Mononuclear cell (primary cell): ENCODE measurements around the gene ATP5MK. TPM values are rescaled to one million over a fixed set of nuclear protein-coding genes. Genes with fewer than 3 reads are reported as not detected.
A peak's percentile ranks its signal among the peaks of the same experiment; 100 is the strongest.

Experiments used
- H3K27me3 ChIP-seq: 2 replicates; pipeline ENCODE4 v1.6.0; 2011; ENCODE audit warnings: low read length, control low read depth; ENCODE audit not compliant: insufficient read depth
- H3K4me1 ChIP-seq: 2 replicates; pipeline ENCODE4 v1.5.1; 2011; ENCODE audit warnings: mild to moderate bottlenecking, low read length, control low read depth; ENCODE audit not compliant: insufficient read depth
- H3K4me3 ChIP-seq: 2 replicates; pipeline ENCODE4 v1.5.1; 2011; ENCODE audit warnings: mild to moderate bottlenecking, low read length, moderate library complexity
- H3K9me3 ChIP-seq: 2 replicates; pipeline ENCODE4 v1.5.1; 2011; ENCODE audit warnings: low read depth, mild to moderate bottlenecking, control low read depth, low read length
- total RNA-seq: library from RNA; depleted of rRNA; stranded (reverse); fragments of >200 nt; gene quantifications from one replicate; pipeline ENCODE4 v1.2.3, GENCODE V29; 2012

The ATP5MK gene, protein sequence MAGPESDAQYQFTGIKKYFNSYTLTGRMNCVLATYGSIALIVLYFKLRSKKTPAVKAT
- total RNA-seq = 85.0 TPM

DNA sequence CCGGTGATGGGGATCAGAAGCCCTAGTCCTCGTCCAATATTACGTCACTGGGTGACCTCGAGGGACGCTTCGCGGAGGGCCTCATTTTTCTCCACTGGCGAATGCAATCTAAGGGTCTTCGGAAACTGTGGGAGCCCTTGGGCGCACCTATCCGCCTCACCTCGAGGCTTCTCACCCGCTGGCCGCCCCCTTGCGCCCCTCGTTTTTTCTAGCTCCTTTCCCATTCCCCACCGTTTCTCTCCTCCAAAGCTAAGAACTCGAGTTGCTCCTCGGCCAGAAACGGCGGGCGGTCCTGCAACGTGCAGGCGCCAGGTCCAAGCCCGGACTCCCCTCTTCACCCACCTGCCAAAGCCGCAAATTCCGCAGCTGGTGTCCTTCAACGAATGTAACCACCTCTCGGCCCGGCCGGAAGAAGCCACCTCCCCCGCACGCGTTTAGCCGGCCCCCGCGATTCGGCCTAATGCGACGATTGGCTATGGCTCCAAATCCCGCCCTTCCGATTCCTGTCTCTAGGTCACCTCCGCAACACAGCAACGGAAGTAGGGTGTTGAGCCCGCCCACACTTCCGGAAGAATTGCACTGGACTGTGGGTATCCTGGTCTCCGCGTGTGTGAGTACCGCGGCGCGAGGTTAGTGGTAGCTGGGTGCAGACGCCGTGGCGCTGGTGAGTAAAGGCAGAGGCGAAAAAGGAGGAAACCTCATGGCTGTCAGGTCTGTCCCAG, at the start of gene ATP5MK, which contains the start of gene PDCD11:
Gene ATP5MK, minus strand, starts transcription at position 409 of the 722 bp plus-strand sequence. CDS start 4,018 bp downstream, outside the sequence.
Gene PDCD11, plus strand, starts transcription at position 560 of the 722 bp plus-strand sequence. CDS start 1,801 bp downstream, outside the sequence.
- no peaks in the 10 kb centered on the region for H3K9me3 ChIP-seq
- H3K4me3 ChIP-seq = peak within 1 kb of the TSS; percentile 87
- H3K4me1 ChIP-seq = peaks cover 44% of the 10 kb centered on the region
- H3K27me3 ChIP-seq = no peaks in the 10 kb centered on the region

DNA sequence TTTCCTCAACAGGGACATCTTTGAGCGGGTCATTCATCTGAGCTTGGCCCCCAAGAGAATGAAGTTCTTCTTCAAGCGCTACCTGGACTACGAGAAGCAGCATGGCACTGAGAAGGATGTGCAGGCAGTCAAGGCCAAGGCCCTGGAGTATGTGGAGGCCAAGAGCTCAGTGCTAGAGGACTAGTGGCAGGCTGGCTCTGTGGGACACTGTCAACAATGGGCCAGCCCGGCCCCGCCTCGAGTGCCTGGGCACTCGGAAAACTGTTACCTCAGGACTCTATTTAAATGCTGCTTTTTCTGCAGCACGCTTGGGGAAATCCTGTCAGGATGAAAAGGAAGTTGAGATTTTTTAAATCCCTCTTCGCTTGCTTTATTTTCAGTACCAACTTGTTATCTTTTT, 49.1 kb upstream of the ATP5MK start:
- H3K4me3 ChIP-seq = no peak overlapping the region

DNA sequence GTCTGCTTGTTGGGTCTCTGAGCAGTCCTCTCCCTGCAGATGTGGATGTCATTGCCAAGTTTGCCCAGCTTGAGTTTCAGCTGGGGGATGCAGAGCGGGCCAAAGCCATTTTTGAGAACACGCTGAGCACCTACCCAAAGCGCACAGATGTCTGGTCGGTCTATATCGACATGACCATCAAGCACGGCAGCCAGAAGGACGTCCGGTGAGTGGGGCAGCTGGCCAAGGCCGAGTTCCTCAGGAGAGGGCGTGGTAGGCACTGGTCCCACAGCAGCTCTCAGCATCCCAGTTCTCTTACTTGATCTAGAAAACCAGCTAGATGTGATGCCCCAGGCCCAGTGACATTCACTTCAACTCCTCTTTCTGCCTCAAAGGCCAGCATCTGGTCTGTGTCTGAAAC, 48.2 kb upstream of the ATP5MK start:
- Histone ChIP-seq H3K27me3 (no peaks in the 10 kb centered on the region), H3K4me3 (no peak overlapping the region), H3K4me1 (peaks cover 22% of the 10 kb centered on the region), H3K9me3 (no peaks in the 10 kb centered on the region)

More for the DNA sequence above, 49.1 kb upstream of the ATP5MK start:
- Histone ChIP-seq H3K9me3 (no peaks in the 10 kb centered on the region), H3K4me1 (peaks cover 31% of the 10 kb centered on the region), H3K27me3 (no peaks in the 10 kb centered on the region)

DNA sequence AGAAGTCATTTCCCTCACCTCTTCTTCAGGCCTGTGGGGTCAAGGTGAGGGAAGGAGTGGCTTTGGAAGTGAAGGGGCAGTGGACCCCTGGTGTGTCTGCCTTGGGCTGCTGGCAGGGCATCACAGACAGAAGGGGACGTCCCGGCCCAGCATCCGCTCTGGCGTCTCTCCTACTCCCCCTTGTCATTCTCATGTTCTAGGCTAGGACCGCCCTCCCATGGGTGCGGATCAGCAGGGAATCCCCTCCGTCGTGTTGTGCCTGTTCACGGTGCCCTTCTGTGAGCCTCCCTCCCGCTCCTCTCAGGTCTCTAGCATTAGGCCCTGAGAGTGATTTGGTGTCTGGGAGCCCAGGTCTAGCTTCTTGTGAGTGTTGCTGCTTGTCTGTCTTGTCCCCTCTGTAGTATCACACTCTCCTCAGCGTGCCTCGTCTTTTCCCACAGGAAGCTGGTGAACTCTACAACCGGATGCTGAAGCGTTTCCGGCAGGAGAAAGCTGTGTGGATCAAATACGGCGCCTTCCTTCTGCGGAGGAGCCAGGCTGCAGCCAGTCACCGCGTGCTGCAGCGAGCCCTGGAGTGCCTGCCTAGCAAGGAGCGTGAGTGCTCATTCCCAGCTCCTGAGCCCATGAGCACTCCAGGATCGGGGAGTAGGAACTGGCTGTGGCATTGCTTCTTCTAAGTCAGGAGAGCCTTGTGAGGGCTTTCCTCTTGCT, 47.4 kb upstream of the ATP5MK start:
- no peak overlapping the region for H3K4me3 ChIP-seq
- no peaks in the 10 kb centered on the region for H3K27me3 ChIP-seq
- no peaks in the 10 kb centered on the region for H3K9me3 ChIP-seq
- H3K4me1 ChIP-seq = peaks cover 13% of the 10 kb centered on the region

DNA sequence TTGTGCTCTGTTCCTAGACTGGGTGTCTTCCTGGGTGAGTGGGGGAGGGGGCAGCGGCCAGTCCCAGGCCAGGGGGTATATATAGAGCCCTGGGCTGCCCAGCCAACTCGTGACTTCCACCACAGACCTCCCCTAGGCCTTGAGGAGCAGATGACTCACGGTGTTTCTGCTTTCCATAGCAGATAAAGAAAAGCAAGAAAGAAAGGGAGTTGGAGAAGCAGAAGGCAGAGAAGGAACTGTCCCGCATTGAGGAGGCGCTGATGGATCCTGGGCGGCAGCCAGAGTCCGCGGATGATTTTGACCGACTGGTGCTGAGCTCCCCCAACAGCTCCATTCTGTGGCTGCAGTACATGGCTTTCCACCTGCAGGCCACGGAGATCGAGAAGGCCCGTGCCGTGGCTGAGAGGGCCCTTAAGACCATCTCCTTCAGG, 45.8 kb upstream of the ATP5MK start:
- Histone ChIP-seq H3K4me3 (no peak overlapping the region), H3K9me3 (no peaks in the 10 kb centered on the region), H3K4me1 (peaks cover 7% of the 10 kb centered on the region), H3K27me3 (no peaks in the 10 kb centered on the region)

DNA sequence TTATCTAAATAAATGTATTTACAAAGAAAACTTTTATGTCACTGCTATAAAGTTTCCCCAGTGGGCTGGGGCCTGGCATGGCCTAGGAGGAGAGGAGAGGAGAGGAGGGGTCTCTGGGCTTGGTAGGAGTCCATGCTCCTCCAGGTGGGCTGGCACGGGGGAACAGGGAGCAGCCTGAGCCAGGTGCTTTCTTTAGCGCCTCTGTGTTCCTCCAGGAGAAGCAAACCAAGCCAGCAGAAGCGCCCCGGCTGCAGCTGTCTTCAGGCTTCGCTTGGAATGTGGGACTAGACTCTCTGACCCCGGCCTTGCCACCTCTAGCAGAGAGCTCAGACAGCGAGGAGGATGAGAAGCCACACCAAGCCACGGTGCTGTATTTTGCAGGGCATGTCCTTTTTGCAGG, 45.3 kb upstream of the ATP5MK start:
- H3K4me3 ChIP-seq = no peak overlapping the region
- no peaks in the 10 kb centered on the region for H3K9me3 ChIP-seq
- peaks cover 2% of the 10 kb centered on the region for H3K4me1 ChIP-seq
- no peaks in the 10 kb centered on the region for H3K27me3 ChIP-seq

DNA sequence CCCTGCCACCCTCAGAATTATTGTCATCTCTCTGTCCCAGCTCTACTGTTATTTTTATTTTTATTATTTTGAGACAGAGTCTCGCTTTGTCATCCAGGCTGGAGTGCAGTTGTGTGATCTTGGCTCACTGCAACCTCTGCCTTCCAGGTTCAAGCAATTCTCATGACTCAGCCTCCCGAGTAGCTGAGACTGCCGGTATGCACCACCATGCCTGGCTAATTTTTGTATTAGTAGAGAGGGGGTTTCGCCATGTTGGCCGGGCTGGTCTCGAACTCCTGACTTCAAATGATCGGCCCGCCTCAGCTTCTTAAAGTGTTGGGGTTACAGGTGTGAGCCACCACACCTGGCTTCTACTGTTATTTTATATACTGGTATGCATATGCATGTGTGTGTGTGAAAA, 44.9 kb upstream of the ATP5MK start:
- H3K4me3 ChIP-seq = no peak overlapping the region
- H3K4me1 ChIP-seq = no peaks in the 10 kb centered on the region
- H3K9me3 ChIP-seq = no peaks in the 10 kb centered on the region
- no peaks in the 10 kb centered on the region for H3K27me3 ChIP-seq

DNA sequence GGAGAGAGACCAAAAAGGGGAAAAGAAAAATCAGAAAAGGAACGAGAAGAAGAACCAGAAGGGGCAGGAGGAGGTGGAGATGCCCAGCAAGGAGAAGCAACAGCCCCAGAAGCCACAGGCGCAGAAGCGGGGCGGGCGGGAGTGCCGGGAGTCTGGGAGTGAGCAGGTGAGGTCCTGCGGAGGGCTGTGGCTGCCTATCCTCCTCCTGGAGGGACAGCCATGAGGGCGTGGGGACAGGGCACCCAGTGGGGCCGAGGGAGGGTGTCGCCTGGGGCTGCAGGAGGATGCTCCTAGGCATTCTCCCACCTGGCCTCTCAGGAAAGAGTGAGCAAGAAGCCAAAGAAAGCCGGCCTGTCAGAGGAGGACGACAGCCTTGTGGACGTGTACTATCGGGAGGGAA, 44.1 kb upstream of the ATP5MK start:
- H3K4me3 ChIP-seq = no peak overlapping the region
- no peaks in the 10 kb centered on the region for H3K4me1 ChIP-seq
- no peaks in the 10 kb centered on the region for H3K27me3 ChIP-seq
- no peaks in the 10 kb centered on the region for H3K9me3 ChIP-seq

DNA sequence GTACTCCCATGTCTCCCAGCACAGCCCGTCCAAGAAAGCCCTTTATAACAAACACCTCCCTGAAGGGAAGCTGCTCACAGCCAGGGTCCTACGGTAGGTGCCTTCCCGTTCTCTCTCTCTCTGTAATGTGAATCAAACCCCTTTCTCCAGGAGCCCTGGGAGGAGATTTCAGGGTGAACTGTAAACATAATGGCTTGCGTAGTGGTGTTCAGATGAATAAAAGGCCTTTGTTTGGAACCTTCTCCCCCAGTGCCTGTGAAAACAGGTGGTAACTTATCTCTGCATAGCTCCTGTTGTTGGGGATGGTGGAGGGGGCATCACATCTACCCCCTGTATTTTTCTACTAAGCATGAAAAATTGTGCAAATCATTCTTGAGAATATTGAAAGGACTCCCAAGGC, 43.5 kb upstream of the ATP5MK start:
- Histone ChIP-seq H3K4me3 (no peak overlapping the region), H3K9me3 (no peaks in the 10 kb centered on the region), H3K4me1 (no peaks in the 10 kb centered on the region), H3K27me3 (no peaks in the 10 kb centered on the region)

DNA sequence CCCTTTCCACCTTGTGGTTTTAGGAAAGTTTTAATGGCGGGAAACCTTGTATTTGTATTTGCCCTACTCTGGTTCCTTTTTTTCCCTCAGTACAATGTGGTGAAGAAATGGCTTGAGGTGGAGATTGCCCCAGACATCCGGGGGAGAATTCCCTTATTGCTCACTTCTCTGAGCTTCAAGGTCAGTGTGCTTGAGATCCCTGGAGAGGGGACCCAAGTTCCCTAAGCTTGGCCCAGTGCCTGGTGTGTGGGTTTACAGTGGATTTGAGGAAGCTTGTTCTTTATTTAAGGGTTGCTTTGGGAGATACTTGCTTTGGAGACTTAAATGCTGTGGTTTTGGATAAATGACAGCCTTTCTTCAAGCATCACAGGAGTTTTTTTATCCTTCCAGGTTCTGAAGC, 37.6 kb upstream of the ATP5MK start:
- Histone ChIP-seq H3K4me1 (peaks cover 19% of the 10 kb centered on the region), H3K9me3 (no peaks in the 10 kb centered on the region), H3K27me3 (no peaks in the 10 kb centered on the region), H3K4me3 (no peak overlapping the region)

DNA sequence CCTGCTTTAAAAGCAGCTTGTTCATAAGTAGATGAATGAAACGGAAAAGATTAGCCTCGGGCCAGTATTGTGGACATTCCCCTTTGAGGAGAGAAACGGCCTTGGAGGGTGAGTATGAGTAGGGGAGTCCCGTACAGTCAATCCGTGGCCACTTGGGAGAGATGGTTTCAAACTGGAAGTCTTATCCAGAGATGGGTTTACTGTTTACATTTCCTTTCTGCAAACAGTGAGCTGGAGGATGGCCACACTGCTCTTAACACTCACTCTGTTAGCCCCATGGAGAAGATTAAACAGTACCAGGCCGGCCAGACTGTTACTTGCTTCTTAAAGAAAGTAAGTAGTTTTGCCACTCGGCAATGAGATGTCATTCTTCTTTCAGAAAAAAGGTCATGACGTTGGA, 35.6 kb upstream of the ATP5MK start:
- Histone ChIP-seq H3K4me3 (no peak overlapping the region), H3K9me3 (no peaks in the 10 kb centered on the region), H3K27me3 (no peaks in the 10 kb centered on the region), H3K4me1 (peaks cover 19% of the 10 kb centered on the region)

DNA sequence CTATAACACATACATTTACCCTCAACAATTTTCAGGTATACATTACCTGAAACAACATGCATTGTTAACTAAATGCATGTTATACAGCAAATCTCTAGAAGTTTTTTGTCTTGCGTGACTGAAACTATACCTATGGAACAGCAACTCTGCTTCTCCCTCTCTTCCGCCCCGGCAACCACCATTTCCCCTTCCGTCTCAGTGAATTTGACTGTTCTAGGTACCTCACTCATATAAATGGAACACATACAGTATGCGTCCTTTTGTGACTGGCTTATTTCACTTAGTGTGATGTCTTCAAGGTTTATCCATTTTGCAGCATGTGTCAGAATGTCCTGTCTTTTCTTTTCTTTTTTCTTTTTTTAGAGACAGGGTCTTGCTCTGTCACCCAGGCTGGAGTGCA, 33.4 kb upstream of the ATP5MK start:
- Histone ChIP-seq H3K4me3 (no peak overlapping the region), H3K9me3 (no peaks in the 10 kb centered on the region), H3K27me3 (no peaks in the 10 kb centered on the region), H3K4me1 (peaks cover 19% of the 10 kb centered on the region)

DNA sequence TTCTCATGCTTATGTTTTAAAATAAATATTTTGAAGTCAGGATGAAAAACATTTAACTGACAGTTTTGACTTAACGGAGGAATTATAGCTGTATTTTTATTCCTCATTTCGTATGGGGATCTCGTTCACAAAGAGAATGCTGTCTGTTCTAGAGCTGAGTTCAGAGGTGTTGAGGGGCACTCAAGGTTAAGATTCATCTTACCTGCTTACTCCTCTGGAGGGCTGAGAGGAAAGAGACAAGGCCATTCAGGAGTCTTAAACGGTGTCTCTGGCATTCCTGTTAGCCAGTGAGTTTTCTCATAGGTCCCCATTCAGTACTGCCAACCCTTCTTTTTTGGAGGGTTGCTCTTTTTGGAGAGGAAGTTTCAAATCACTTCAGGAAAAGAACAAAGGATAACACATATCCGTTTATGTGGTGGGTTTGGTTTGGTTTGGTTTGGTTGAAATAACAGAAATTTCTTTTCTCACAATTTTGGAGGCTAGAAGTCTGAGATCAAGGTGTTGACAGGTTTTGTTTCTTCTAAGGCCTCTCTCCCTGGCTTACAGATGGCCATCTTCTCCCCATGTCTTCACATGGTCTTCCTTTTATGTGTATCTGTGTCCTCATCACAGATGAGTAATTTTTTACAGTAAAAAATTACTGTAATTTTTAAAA, 32.8 kb upstream of the ATP5MK start:
- no peaks in the 10 kb centered on the region for H3K9me3 ChIP-seq
- no peak overlapping the region for H3K4me3 ChIP-seq
- peaks cover 17% of the 10 kb centered on the region for H3K4me1 ChIP-seq
- H3K27me3 ChIP-seq = no peaks in the 10 kb centered on the region

DNA sequence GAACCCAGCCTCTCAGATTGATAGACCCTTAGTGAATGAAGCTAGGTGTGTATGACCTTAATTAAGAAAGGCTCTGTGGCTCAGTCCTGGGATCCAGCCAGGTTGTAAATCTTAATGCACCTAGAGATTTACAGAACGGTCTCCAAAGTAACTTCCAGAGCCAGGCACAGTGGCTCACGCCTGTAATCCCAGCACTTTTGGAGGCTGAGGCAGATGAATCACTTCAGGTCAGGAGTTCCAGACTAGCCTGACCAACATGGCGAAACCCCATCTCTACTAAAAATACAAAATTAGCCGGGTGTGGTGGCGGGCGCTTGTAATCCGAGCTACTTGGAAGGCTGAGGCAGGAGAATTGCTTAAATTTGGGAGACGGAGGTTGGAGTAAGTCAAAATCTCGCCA, 31.6 kb upstream of the ATP5MK start:
- peaks cover 9% of the 10 kb centered on the region for H3K4me1 ChIP-seq
- H3K27me3 ChIP-seq = no peaks in the 10 kb centered on the region

DNA sequence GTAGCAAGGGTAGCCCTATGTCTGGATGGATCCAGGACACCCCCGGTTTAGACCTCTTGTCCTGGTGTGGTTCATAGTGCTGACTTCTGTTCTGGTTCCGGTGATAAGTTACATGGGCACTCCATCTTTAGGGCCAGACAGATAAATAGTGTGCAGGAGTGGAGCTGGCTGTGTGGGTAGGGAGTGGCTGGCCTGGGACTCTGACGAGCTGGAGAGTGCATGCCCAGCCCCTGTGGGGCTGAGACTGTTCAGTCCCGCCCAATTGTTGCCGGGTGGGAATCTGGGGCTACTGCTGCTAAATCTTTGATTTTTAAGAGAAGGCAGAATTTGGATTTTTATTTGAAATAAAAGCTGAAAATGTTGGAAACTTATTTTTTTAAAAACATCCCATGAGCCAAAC, 27.5 kb upstream of the ATP5MK start:
- Histone ChIP-seq H3K9me3 (no peaks in the 10 kb centered on the region), H3K27me3 (no peaks in the 10 kb centered on the region), H3K4me1 (no peaks in the 10 kb centered on the region), H3K4me3 (no peak overlapping the region)

More for the DNA sequence above, 31.6 kb upstream of the ATP5MK start:
- Histone ChIP-seq H3K9me3 (no peaks in the 10 kb centered on the region), H3K4me3 (no peak overlapping the region)
